DND-41 (cell line): ENCODE data around the gene MAGI1.

Experiments used
- EZH2 ChIP-seq: IDR thresholded peaks from 3 replicates; pipeline ENCODE4 v1.6.1; 2012; ENCODE audit warnings: borderline replicate concordance, low read depth, mild to moderate bottlenecking, moderate library complexity, low read length, inconsistent platforms; ENCODE audit not compliant: severe bottlenecking
- TF ChIP-seq, protein P1 (sequence below): IDR thresholded peaks from 2 replicates; pipeline ENCODE4 v1.5.1; 2012; ENCODE audit warnings: borderline replicate concordance, low read length, moderate library complexity, mild to moderate bottlenecking; ENCODE audit not compliant: poor library complexity, severe bottlenecking; ENCODE audit errors: extremely low read depth

DNA sequence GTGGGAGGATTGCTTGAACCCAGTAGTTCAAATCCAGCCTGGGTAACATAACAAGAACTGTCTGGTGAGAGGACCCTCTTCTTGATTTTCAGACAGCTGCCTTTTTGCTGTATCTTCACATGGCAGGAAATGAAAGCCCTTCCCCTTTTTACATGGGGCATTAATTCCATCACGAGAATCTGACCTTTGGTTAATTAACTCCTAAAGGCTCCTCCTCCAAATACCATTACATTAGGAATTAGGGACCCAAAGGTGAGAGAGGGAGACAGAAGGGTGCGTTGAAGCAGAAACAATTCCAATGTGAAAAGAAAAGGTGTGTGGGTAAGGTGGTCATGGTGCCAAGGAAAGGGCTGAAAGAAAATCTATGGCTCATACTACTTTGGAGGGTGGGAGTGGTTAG lies 536.2 kb downstream of the MAGI1 start:
- TF ChIP-seq, protein P1, sequence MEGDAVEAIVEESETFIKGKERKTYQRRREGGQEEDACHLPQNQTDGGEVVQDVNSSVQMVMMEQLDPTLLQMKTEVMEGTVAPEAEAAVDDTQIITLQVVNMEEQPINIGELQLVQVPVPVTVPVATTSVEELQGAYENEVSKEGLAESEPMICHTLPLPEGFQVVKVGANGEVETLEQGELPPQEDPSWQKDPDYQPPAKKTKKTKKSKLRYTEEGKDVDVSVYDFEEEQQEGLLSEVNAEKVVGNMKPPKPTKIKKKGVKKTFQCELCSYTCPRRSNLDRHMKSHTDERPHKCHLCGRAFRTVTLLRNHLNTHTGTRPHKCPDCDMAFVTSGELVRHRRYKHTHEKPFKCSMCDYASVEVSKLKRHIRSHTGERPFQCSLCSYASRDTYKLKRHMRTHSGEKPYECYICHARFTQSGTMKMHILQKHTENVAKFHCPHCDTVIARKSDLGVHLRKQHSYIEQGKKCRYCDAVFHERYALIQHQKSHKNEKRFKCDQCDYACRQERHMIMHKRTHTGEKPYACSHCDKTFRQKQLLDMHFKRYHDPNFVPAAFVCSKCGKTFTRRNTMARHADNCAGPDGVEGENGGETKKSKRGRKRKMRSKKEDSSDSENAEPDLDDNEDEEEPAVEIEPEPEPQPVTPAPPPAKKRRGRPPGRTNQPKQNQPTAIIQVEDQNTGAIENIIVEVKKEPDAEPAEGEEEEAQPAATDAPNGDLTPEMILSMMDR: no peak
- no peak for TF ChIP-seq EZH2
